ENCODE data around the gene CFAP210.

The CFAP210 gene

DNA sequence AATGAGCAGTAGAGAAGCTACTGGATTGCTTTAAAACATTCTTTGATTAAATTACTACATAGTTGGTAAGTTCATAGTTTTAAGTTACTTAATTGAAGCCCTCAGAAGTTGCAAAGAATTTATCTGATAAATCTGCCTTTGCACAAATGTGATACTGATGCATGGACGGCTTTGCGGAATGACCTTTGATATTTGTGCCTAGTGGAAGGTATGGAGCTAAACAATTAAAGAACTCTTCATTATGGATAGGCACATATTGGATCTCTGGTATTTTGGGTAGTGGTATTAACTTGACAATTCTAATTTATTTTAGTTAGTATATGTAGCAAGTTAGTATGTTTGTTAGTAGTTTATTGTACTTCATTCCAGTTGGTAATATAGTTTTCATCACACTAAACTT, 54.1 kb downstream of the CFAP210 start:
- no peak for TF ChIP-seq GATA3 (IDR thresholded peaks at IDR 0.05; ENCODE audit: low read depth, low read length)
- no peak for TF ChIP-seq GATA2 (IDR thresholded peaks at IDR 0.05; ENCODE audit: low read depth, low read length)

- no peak for TF ChIP-seq GATA2 (IDR thresholded peaks at IDR 0.05; ENCODE audit: low read depth, low read length)
- TF ChIP-seq GATA3 (IDR thresholded peaks at IDR 0.05; ENCODE audit: low read depth, low read length): no peak
Observed at GRCh38 chr2:169637620-169638019, 56.6 kb downstream of the CFAP210 start.

- TF ChIP-seq GATA2 (IDR thresholded peaks at IDR 0.05; ENCODE audit: low read depth, low read length) (no peak), GATA3 (IDR thresholded peaks at IDR 0.05; ENCODE audit: low read depth, low read length) (no peak)
Observed at GRCh38 chr2:169636440-169637097, 57.6 kb downstream of the CFAP210 start.

DNA sequence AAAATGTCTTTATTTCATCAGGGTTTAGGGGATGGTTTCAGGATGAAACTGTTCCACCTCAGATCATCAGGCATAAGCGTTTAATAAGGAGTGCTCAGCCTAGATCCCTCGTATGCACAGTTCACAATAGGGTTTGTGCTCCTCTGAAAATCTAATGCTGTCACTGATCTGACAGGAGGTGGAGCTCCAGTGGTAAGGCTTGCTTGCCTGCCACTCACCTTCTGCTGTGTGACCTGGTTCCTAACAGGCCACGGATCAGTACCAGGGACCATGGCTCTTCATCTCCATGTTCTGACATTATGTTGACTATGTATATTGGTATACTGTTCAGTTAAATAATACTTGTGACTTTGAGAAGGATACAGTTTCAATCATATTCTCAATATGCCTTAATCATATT, 68.4 kb downstream of the CFAP210 start:
- no peak for TF ChIP-seq GATA2 (IDR thresholded peaks at IDR 0.05; ENCODE audit: low read depth, low read length)

DNA sequence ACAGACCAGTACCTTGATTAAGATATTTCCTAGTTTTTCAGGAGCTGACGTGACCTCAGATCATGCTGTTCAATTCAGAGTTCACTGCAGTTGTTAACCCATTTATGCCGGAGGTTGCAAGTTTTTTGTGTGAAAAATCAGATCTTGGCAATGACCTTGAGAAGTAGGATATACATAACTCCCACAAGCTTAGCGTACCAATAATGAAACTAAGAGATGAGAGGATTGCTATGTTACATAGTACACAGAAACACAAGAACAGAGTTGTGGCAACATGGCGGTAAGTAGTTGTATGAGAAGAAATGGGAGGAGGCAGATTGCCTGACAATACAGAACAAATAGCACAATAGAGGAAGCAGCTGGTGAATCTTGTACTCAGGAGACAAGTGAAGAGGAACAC, 71.0 kb downstream of the CFAP210 start:
- TF ChIP-seq GATA2 (IDR thresholded peaks at IDR 0.05; ENCODE audit: low read depth, low read length) (no peak), GATA3 (IDR thresholded peaks at IDR 0.05; ENCODE audit: low read depth, low read length) (no peak)

- TF ChIP-seq GATA3 (IDR thresholded peaks at IDR 0.05; ENCODE audit: low read depth, low read length) (no peak), GATA2 (IDR thresholded peaks at IDR 0.05; ENCODE audit: low read depth, low read length) (no peak)
Observed at GRCh38 chr2:169620509-169620908, 73.7 kb downstream of the CFAP210 start.

GRCh38 chr2:169619946-169620345, 74.3 kb downstream of the CFAP210 start:
- no peak for TF ChIP-seq GATA2 (IDR thresholded peaks at IDR 0.05; ENCODE audit: low read depth, low read length)
- TF ChIP-seq GATA3 (IDR thresholded peaks at IDR 0.05; ENCODE audit: low read depth, low read length): no peak

GRCh38 chr2:169613876-169614275, 80.3 kb downstream of the CFAP210 start:
- no peak for TF ChIP-seq GATA3 (IDR thresholded peaks at IDR 0.05; ENCODE audit: low read depth, low read length)
- no peak for TF ChIP-seq GATA2 (IDR thresholded peaks at IDR 0.05; ENCODE audit: low read depth, low read length)

GRCh38 chr2:169609264-169609663, 84.9 kb downstream of the CFAP210 start:
- TF ChIP-seq GATA3 (IDR thresholded peaks at IDR 0.05; ENCODE audit: low read depth, low read length): no peak
- no peak for TF ChIP-seq GATA2 (IDR thresholded peaks at IDR 0.05; ENCODE audit: low read depth, low read length)

DNA sequence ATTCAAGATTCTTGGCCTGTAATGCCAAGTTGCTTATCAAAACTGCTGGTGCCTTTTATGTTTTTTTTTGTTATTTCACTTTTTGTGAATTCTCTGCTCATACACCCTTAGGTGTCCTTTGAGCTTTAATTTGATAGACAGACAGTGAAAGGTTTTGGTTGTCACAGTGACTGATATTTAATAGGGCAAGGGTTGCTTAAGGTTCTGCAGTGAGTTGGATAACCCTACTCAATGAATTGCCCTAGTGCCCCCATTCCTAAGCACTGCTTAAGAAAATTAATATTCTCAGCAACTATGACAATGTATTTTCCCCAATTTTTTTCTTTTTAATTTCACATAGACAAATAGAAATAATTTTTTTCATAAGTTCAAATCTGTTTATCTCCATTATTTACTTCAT, 94.6 kb downstream of the CFAP210 start:
- TF ChIP-seq GATA3 (IDR thresholded peaks at IDR 0.05; ENCODE audit: low read depth, low read length): no peak
- no peak for TF ChIP-seq GATA2 (IDR thresholded peaks at IDR 0.05; ENCODE audit: low read depth, low read length)

- no peak for TF ChIP-seq GATA3 (IDR thresholded peaks at IDR 0.05; ENCODE audit: low read depth, low read length)
- TF ChIP-seq GATA2 (IDR thresholded peaks at IDR 0.05; ENCODE audit: low read depth, low read length): no peak
Observed at GRCh38 chr2:169598982-169599381, 95.2 kb downstream of the CFAP210 start.

Measured in SH-SY5Y (cell line).